Aorta (tissue), 5 donors: ENCODE results near the gene TRDMT1. TPM values are rescaled to one million over a fixed set of nuclear protein-coding genes. Genes with fewer than 3 reads are reported as not detected.
A peak's percentile ranks its signal among the peaks of the same experiment; 100 is the strongest.

ENCODE experiments used
- ATAC-seq: fragments of 200-7000 bp; cut with Tn5 transposase; one replicate; pipeline ENCODE4 v1.9.1; 2022; ENCODE audit warnings: moderate library complexity; ENCODE audit not compliant: low FRiP score
- DNase-seq, 2 donors: peaks; one replicate each; pipeline ENCODE4 v3.0.0-alpha.2; 2020
- H3K27ac ChIP-seq, 2 donors: one replicate each; pipeline ENCODE4 v1.5.1; 2013; ENCODE audit warnings: low read length in 2 of 2, mild to moderate bottlenecking in 2 of 2, moderate library complexity in 2 of 2, control low read depth in 1 of 2, inconsistent platforms in 1 of 2, low read depth in 1 of 2
- H3K27me3 ChIP-seq, 2 donors: one replicate each; pipeline ENCODE4 v1.6.1; 2013; ENCODE audit warnings: control low read depth in 1 of 2, low read length in 1 of 2, mild to moderate bottlenecking in 1 of 2, moderate library complexity in 1 of 2; ENCODE audit not compliant: insufficient read depth in 2 of 2, control insufficient read depth in 1 of 2
- H3K36me3 ChIP-seq, 2 donors: one replicate each; pipeline ENCODE4 v1.6.1; 2013; ENCODE audit warnings: control low read depth in 1 of 2, low read length in 1 of 2, mild to moderate bottlenecking in 1 of 2; ENCODE audit not compliant: insufficient read depth in 2 of 2, control insufficient read depth in 1 of 2
- H3K4me1 ChIP-seq, 2 donors: one replicate each; pipeline ENCODE4 v1.6.1; 2013; ENCODE audit warnings: low read length in 2 of 2, control low read depth in 1 of 2, mild to moderate bottlenecking in 1 of 2, moderate library complexity in 1 of 2; ENCODE audit not compliant: insufficient read depth in 2 of 2, control insufficient read depth in 1 of 2
- H3K4me3 ChIP-seq, 2 donors: one replicate each; pipeline ENCODE4 v1.5.1; 2013; ENCODE audit warnings: low read length in 2 of 2, control low read depth in 1 of 2, mild to moderate bottlenecking in 1 of 2
- H3K9me3 ChIP-seq: one replicate; pipeline ENCODE4 v1.6.1; 2013; ENCODE audit warnings: mild to moderate bottlenecking, low read length; ENCODE audit not compliant: control insufficient read depth
- WGBS, 2 donors: extraction: QIAGEN DNeasy Blood & Tissue Kit; methylation state at CpG; one replicate each; pipeline ENCODE4 v1.1.7; 2013; 5-methylcytosine and 5-hydroxymethylcytosine counted together
- intact Hi-C, 2 donors: fragments of 100-400 bp; cut with DNase I; formaldehyde crosslinking; loops; one replicate each; pipeline versions ENCODE4 v1.14.2 to v1.15.0; 2022
- polyA plus RNA-seq, 2 donors: library from polyadenylated mRNA; stranded (reverse); fragments of 200-250 nt; gene quantifications; one replicate each; pipeline ENCODE4 v1.2.3, GENCODE V29; 2013
- total RNA-seq, 2 donors: library from RNA; stranded (reverse); fragmentation: NEBNext Ultra II Directional; extraction: Animal tissue kit (Norgen Biotek cat#: 25700); gene quantifications; one replicate each; pipeline ENCODE4 v1.2.1, GENCODE V29; 2021
- donor health status: healthy with polysubstance abuse.
- donor health status: Bipolar disorder and iron deficiency.
- donor health status: DM: no; HTN: no; CAD: no.
- donor health status: DM: no; HTN: no; CAD: no.
- donor health status: DM: yes; HTN: yes; CAD: no.

TRDMT1 gene
- total and polyA plus RNA-seq, 4 donors, result 4.8 to 15.2 (median 9.3) TPM

GRCh38 chr10:17134282-17134681 lies 67.2 kb downstream of the TRDMT1 start:
- Histone ChIP-seq H3K36me3 (no peaks in the 10 kb centered on the region), H3K9me3 (no peaks in the 10 kb centered on the region), H3K4me1 (no peaks in the 10 kb centered on the region), H3K27ac (no peak overlapping the region), H3K27me3 (no peaks in the 10 kb centered on the region), H3K4me3 (no peak overlapping the region)
- no peak for DNase-seq
- 98 to 100% methylated on average over 2 of the region's 2 CpGs for WGBS, 2 donors
- intact Hi-C loops, result no loop called here
- ATAC-seq, result no peak

DNA sequence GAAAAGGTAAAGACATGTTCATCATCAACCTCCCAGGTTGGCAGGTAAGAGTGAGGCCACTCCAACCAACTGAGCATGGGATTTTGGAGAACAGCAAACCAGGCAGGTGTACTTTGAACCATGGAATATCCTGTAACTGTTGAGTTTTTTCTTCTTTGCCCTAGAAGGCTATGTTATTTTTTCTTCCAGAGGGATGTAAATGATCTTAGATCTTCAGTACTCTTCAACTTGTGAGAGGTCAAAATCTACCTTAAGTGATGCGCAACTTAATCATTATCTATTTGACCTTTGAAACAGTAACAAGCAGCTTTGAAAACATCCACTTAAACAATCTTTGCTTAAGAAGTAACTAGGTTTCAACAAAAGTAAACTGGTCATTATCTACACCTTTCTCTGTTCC lies 71.7 kb downstream of the TRDMT1 start, which contains the start of gene CUBN:
Gene CUBN, minus strand, starts transcription at position 71 of the 400 bp plus-strand sequence. Its CDS starts 46 bp downstream, at position 25.
- H3K27me3 ChIP-seq, result no peaks in the 10 kb centered on the region
- no peaks in the 10 kb centered on the region for H3K4me1 ChIP-seq
- no peaks in the 10 kb centered on the region for H3K36me3 ChIP-seq
- no peak within 1 kb of the TSS for H3K27ac ChIP-seq
- DNase-seq (no peak), ATAC-seq (no peak)
- H3K9me3 ChIP-seq, result no peaks in the 10 kb centered on the region
- no peak within 1 kb of the TSS for H3K4me3 ChIP-seq
- WGBS, 2 donors, result 96 to 100% methylated on average over 1 of the region's 1 CpG
- intact Hi-C loops, result no loop called here

GRCh38 chr10:17128261-17128660 lies 73.2 kb downstream of the TRDMT1 start:
- no peaks in the 10 kb centered on the region for H3K9me3 ChIP-seq
- H3K27ac ChIP-seq, result no peak overlapping the region
- ATAC-seq (no peak), DNase-seq (peak in 1 of 2 donors; percentile 44)
- H3K36me3 ChIP-seq, result no peaks in the 10 kb centered on the region
- no peak overlapping the region for H3K4me3 ChIP-seq
- no peaks in the 10 kb centered on the region for H3K4me1 ChIP-seq
- intact Hi-C loops, result no loop called here
- no peaks in the 10 kb centered on the region for H3K27me3 ChIP-seq
- WGBS, 2 donors, result 89 to 92% methylated on average over 3 of the region's 3 CpGs

GRCh38 chr10:17126327-17126726 lies 75.1 kb downstream of the TRDMT1 start:
- WGBS, 2 donors, result 96 to 98% methylated on average over 5 of the region's 5 CpGs
- DNase-seq (no peak), ATAC-seq (no peak)
- H3K4me1 ChIP-seq, result no peaks in the 10 kb centered on the region
- H3K27ac ChIP-seq, result no peak overlapping the region
- intact Hi-C loops, result no loop called here
- H3K27me3 ChIP-seq, result no peaks in the 10 kb centered on the region
- H3K36me3 ChIP-seq, result no peaks in the 10 kb centered on the region
- H3K9me3 ChIP-seq, result no peaks in the 10 kb centered on the region
- no peak overlapping the region for H3K4me3 ChIP-seq

- ATAC-seq (no peak), DNase-seq (no peak)
- WGBS, 2 donors, result 86 to 94% methylated on average over 5 of the region's 5 CpGs
- Histone ChIP-seq H3K27ac (no peak overlapping the region), H3K27me3 (no peaks in the 10 kb centered on the region), H3K9me3 (no peaks in the 10 kb centered on the region), H3K4me3 (no peak overlapping the region), H3K4me1 (no peaks in the 10 kb centered on the region), H3K36me3 (no peaks in the 10 kb centered on the region)
- intact Hi-C loops, result no loop called here
These were observed 76.1 kb downstream of the TRDMT1 start for GRCh38 chr10:17125206-17125893.

- Histone ChIP-seq H3K4me1 (no peaks in the 10 kb centered on the region), H3K9me3 (no peaks in the 10 kb centered on the region), H3K36me3 (no peaks in the 10 kb centered on the region), H3K27me3 (no peaks in the 10 kb centered on the region), H3K4me3 (no peak overlapping the region), H3K27ac (no peak overlapping the region)
- 93 to 96% methylated on average over 3 of the region's 3 CpGs for WGBS, 2 donors
- ATAC-seq (no peak), DNase-seq (no peak)
- intact Hi-C loops, result no loop called here
These were observed 77.5 kb downstream of the TRDMT1 start for GRCh38 chr10:17123961-17124360.

DNA sequence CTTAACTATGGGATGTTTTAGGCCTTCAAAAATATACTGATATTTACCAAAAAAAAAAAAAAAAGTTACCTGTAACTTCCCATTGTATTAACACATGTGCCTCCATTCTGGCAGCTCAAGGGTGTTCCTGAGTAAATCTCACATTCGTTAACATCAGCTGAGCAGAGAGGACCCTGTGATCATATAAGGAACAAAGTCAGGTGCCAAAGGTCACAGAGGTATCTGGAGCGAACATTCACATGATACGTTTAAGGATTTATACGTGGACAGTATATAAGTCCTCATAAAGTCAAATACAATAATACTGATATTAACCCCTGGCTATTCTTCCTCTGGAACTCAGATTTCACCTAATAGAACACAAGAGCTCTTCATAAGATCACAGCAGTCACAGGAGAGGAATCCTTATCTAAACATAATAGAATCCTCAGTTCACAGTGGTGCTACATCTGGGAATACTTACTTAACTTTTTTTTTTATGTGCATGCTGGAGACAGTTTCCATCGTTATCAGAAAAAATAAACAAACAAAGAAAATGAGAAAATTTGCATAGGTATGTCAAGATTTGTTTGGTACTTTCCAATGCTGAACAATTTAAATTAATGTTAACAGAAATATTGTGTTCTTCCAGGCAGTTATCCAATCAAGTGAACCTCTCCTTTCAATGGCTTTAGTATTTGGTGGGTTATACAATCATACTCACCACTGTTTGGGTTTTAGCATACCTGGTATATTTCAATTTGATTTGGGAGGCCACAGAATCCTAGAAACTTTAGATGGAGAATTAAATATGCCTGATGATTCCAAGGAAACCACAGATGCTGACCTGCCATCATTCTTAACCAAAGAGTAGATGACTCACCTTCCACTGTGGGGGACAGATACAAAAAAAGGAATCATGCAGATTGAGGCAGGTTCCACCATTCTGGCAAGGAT lies 78.5 kb downstream of the TRDMT1 start:
- intact Hi-C loops, result no loop called here
- 74 to 77% methylated on average over 5 of the region's 5 CpGs for WGBS, 2 donors
- Histone ChIP-seq H3K27ac (no peak overlapping the region), H3K9me3 (no peaks in the 10 kb centered on the region), H3K4me3 (no peak overlapping the region), H3K27me3 (no peaks in the 10 kb centered on the region), H3K4me1 (no peaks in the 10 kb centered on the region), H3K36me3 (no peaks in the 10 kb centered on the region)
- no peak for DNase-seq
- ATAC-seq, result no peak

GRCh38 chr10:17122052-17122451 lies 79.4 kb downstream of the TRDMT1 start:
- Histone ChIP-seq H3K4me1 (no peaks in the 10 kb centered on the region), H3K36me3 (no peaks in the 10 kb centered on the region), H3K9me3 (no peaks in the 10 kb centered on the region), H3K27ac (no peak overlapping the region), H3K27me3 (no peaks in the 10 kb centered on the region), H3K4me3 (no peak overlapping the region)
- DNase-seq, result no peak
- no peak for ATAC-seq
- intact Hi-C loops, result no loop called here
- 86 to 95% methylated on average over 2 of the region's 2 CpGs for WGBS, 2 donors
